MM.1S (cell line): Measurements from ENCODE around the gene TMEM92.

Experiments used
- DNase-seq: peaks from one replicate; pipeline ENCODE4 v3.0.0-alpha.2; 2015
- H2AFZ ChIP-seq: fragments of 300-600 bp; sonication (generic); 2 replicates; pipeline ENCODE4 v1.6.0; 2016; ENCODE audit warnings: antibody characterized with exemption, low read length
- H3F3A ChIP-seq: fragments of 300-600 bp; sonication (generic); 2 replicates; pipeline ENCODE4 v1.6.1; 2016; ENCODE audit warnings: mild to moderate bottlenecking, antibody characterized with exemption, low read length, moderate library complexity, mixed read lengths; ENCODE audit not compliant: insufficient read depth
- H3K27ac ChIP-seq: fragments of 300-600 bp; sonication (generic); 2 replicates; pipeline ENCODE4 v1.5.1; 2016; ENCODE audit warnings: mild to moderate bottlenecking, low read length
- H3K27me3 ChIP-seq: fragments of 300-600 bp; sonication (generic); replicated peaks from 2 replicates; pipeline ENCODE4 v1.6.0; 2016; ENCODE audit warnings: low read length; ENCODE audit not compliant: insufficient read depth
- H3K36me3 ChIP-seq: fragments of 300-600 bp; sonication (generic); replicated peaks from 2 replicates; pipeline ENCODE4 v1.6.1; 2016; ENCODE audit warnings: mild to moderate bottlenecking, low read length, mixed read lengths; ENCODE audit not compliant: insufficient read depth
- H3K4me1 ChIP-seq: fragments of 300-600 bp; sonication (generic); 2 replicates; pipeline ENCODE4 v1.6.1; 2016; ENCODE audit warnings: low read length, mixed read lengths
- H3K4me2 ChIP-seq: fragments of 300-600 bp; sonication (generic); 2 replicates; pipeline ENCODE4 v1.6.0; 2016; ENCODE audit warnings: low read depth, low read length
- H3K4me3 ChIP-seq: fragments of 300-600 bp; sonication (generic); 2 replicates; pipeline ENCODE4 v1.5.1; 2016; ENCODE audit warnings: low read length, mixed read lengths
- H3K79me2 ChIP-seq: fragments of 300-600 bp; sonication (generic); 2 replicates; pipeline ENCODE4 v1.6.1; 2016; ENCODE audit warnings: mixed run types, low read length, mixed read lengths
- H3K9ac ChIP-seq: fragments of 300-600 bp; sonication (generic); 2 replicates; pipeline ENCODE4 v1.6.1; 2016; ENCODE audit warnings: low read length, mixed read lengths
- H3K9me2 ChIP-seq: fragments of 300-600 bp; sonication (generic); replicated peaks from 2 replicates; pipeline ENCODE4 v1.6.1; 2016; ENCODE audit warnings: mild to moderate bottlenecking, low read length, mixed read lengths; ENCODE audit not compliant: insufficient read depth
- H3K9me3 ChIP-seq: fragments of 300-600 bp; sonication (generic); replicated peaks from 2 replicates; pipeline ENCODE4 v1.6.1; 2016; ENCODE audit warnings: mild to moderate bottlenecking, low read length, mixed read lengths; ENCODE audit not compliant: insufficient read depth
- H4K20me1 ChIP-seq: fragments of 300-600 bp; sonication (generic); 2 replicates; pipeline ENCODE4 v1.6.1; 2016; ENCODE audit warnings: mild to moderate bottlenecking, low read length, moderate library complexity, mixed read lengths; ENCODE audit not compliant: insufficient read depth
- EZH2 ChIP-seq: fragments of 300-600 bp; sonication (generic); optimal IDR thresholded peaks from 2 replicates; pipeline ENCODE3; 2017; ENCODE audit warnings: low read depth, mild to moderate bottlenecking, antibody characterized with exemption, low read length, mixed read lengths
- EZH2phosphoT487 ChIP-seq: fragments of 300-600 bp; sonication (generic); IDR thresholded peaks from 2 replicates; pipeline ENCODE4 v1.6.1; 2018; ENCODE audit warnings: antibody characterized with exemption, low read length
- TF ChIP-seq, protein P1 (sequence below): fragments of 300-600 bp; sonication (generic); IDR thresholded peaks from 2 replicates; pipeline ENCODE4 v1.5.1; 2016; ENCODE audit warnings: antibody characterized with exemption, low read length, mixed read lengths

TMEM92 gene

DNA sequence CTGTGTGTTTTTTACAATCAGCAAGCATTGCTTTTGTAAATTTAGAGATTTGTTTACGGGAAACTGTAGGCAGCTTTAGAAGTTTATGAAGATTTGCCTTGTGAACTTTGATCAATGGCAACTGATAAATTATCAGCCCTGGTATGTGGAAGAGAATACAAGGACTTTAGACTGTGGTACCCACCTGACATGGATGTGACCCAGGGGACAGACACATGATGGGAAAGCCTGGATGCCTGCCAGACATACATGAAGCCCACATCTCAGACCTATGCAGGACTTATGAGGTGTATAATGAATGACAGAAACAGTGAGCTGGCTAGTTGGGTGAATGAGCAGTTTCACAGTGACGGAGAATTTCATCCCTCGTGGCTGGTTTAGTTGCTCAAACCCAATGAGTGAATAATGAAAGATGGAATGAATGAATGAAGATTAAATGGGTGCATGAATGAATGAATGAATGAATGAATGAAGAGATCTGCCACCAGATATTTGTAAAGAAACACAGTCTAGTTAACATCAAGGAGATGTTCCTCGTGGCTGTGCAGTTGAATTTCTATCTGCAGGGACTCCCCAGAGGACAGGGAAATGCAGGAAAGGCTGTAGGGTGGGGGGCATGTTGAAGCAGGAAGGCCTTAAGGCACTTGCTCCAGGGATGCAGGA, 7.6 kb downstream of the TMEM92 start:
- TF ChIP-seq EZH2phosphoT487 (no peak), EZH2 (no peak)
- TF ChIP-seq, protein P1, sequence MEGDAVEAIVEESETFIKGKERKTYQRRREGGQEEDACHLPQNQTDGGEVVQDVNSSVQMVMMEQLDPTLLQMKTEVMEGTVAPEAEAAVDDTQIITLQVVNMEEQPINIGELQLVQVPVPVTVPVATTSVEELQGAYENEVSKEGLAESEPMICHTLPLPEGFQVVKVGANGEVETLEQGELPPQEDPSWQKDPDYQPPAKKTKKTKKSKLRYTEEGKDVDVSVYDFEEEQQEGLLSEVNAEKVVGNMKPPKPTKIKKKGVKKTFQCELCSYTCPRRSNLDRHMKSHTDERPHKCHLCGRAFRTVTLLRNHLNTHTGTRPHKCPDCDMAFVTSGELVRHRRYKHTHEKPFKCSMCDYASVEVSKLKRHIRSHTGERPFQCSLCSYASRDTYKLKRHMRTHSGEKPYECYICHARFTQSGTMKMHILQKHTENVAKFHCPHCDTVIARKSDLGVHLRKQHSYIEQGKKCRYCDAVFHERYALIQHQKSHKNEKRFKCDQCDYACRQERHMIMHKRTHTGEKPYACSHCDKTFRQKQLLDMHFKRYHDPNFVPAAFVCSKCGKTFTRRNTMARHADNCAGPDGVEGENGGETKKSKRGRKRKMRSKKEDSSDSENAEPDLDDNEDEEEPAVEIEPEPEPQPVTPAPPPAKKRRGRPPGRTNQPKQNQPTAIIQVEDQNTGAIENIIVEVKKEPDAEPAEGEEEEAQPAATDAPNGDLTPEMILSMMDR: no peak
- DNase-seq: no peak

DNA sequence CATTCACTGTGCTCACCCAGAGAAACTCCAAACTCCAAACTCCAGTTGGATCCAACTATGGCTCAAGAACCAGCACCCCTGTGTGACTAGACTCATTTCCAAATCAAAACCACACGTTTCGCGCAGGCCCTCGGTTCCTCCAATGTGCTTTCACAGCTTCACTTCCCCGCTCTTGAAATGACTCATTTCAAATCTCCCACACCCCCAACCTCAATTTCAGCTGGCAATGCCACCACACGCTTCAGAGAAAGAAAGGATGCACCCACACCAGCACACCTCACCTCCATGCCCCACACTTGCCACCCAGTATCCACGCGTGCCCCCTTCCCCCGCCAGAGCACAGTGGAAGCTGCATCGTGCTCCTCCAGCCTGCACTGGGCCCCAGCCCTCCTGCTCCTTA, 9.0 kb downstream of the TMEM92 start:
- Histone ChIP-seq H3K4me2 (no peak overlapping the region), H3K4me3 (no peak overlapping the region), H3K79me2 (no peaks in the 10 kb centered on the region), H3K27ac (no peak overlapping the region), H3K27me3 (peaks cover 35% of the 10 kb centered on the region; the same call in 1 of the 2 replicates), H3K4me1 (no peaks in the 10 kb centered on the region), H2AFZ (no peak overlapping the region), H3F3A (no peaks in the 10 kb centered on the region), H3K9me2 (no peaks in the 10 kb centered on the region), H3K36me3 (no peaks in the 10 kb centered on the region), H3K9ac (no peak overlapping the region), H4K20me1 (no peaks in the 10 kb centered on the region), H3K9me3 (no peaks in the 10 kb centered on the region)
- TF ChIP-seq, protein P1: no peak
- TF ChIP-seq EZH2 (no peak), EZH2phosphoT487 (no peak)
- no peak for DNase-seq

More for the DNA sequence above, 7.6 kb downstream of the TMEM92 start:
- Histone ChIP-seq H3K79me2 (no peaks in the 10 kb centered on the region), H3K9ac (no peak overlapping the region), H3K9me2 (no peaks in the 10 kb centered on the region), H4K20me1 (no peaks in the 10 kb centered on the region), H3K4me3 (no peak overlapping the region), H3K27me3 (peaks cover 48% of the 10 kb centered on the region), H3K9me3 (no peaks in the 10 kb centered on the region), H3K27ac (no peak overlapping the region), H2AFZ (no peak overlapping the region), H3K36me3 (no peaks in the 10 kb centered on the region), H3F3A (no peaks in the 10 kb centered on the region), H3K4me1 (no peaks in the 10 kb centered on the region), H3K4me2 (no peak overlapping the region)

DNA sequence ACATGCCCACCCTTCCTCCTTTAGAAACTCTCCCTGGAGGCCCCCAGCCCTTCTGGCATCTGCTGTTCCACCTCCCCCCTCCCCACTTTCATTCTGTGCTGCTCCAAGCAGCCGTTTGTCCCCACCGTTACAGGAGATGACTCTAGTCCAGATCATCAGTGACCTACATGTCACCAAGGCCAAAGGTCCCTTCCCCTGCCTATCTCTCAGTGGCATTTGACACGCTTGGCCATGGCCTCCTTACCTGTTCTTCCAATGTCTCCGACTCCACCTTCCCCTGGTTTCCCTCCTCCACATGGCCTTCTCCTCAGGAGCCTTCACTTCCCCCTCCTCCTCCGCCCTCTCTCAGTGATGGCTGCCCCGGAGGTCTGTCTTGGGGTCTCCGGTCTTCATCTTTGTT, 9.4 kb downstream of the TMEM92 start:
- Histone ChIP-seq H3K27ac (no peak overlapping the region), H3F3A (no peaks in the 10 kb centered on the region), H3K9me2 (no peaks in the 10 kb centered on the region), H3K79me2 (no peaks in the 10 kb centered on the region), H3K9me3 (no peaks in the 10 kb centered on the region), H3K36me3 (no peaks in the 10 kb centered on the region), H4K20me1 (no peaks in the 10 kb centered on the region), H2AFZ (no peak overlapping the region), H3K4me3 (no peak overlapping the region), H3K9ac (no peak overlapping the region), H3K27me3 (peaks cover 30% of the 10 kb centered on the region; the same call in 1 of the 2 replicates), H3K4me2 (no peak overlapping the region), H3K4me1 (no peaks in the 10 kb centered on the region)
- no peak for TF ChIP-seq EZH2phosphoT487
- no peak for TF ChIP-seq EZH2
- TF ChIP-seq, protein P1: no peak
- DNase-seq: no peak
